RWPE1 (cell line): ENCODE measurements around the gene ATL2.

Experiments
- CTCF ChIA-PET: fragments of 350-600 bp; sonication (Branson Sonifier 250); formaldehyde crosslinking; extraction: SDS; loops from one replicate; lab custom pipeline; 2021; lab: Yijun Ruan, JAX
- POLR2A ChIA-PET: fragments of 400-600 bp; formaldehyde crosslinking; extraction: SDS; loops from one replicate; lab custom pipeline; 2020; ENCODE audit warnings: antibody characterized with exemption; ENCODE audit not compliant: low non-redundant PET; lab: Yijun Ruan, JAX
- DNase-seq: peaks from one replicate; pipeline ENCODE4 v3.0.0; 2012; ENCODE audit warnings: low spot score
- H3K27ac ChIP-seq: fragments of 450-650 bp; 2 replicates; pipeline ENCODE4 v1.5.1; 2017
- TF ChIP-seq, protein P1 (sequence below): fragments of 450-650 bp; conservative IDR thresholded peaks from 2 replicates; pipeline ENCODE4 v1.5.1; 2017; ENCODE audit warnings: low read depth, mild to moderate bottlenecking

ATL2 gene

GRCh38 chr2:38345323-38346038 is 31.6 kb downstream of the ATL2 start:
- TF ChIP-seq, protein P1, sequence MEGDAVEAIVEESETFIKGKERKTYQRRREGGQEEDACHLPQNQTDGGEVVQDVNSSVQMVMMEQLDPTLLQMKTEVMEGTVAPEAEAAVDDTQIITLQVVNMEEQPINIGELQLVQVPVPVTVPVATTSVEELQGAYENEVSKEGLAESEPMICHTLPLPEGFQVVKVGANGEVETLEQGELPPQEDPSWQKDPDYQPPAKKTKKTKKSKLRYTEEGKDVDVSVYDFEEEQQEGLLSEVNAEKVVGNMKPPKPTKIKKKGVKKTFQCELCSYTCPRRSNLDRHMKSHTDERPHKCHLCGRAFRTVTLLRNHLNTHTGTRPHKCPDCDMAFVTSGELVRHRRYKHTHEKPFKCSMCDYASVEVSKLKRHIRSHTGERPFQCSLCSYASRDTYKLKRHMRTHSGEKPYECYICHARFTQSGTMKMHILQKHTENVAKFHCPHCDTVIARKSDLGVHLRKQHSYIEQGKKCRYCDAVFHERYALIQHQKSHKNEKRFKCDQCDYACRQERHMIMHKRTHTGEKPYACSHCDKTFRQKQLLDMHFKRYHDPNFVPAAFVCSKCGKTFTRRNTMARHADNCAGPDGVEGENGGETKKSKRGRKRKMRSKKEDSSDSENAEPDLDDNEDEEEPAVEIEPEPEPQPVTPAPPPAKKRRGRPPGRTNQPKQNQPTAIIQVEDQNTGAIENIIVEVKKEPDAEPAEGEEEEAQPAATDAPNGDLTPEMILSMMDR, result no peak
- H3K27ac ChIP-seq, result no peak overlapping the region
- CTCF ChIA-PET, result no interaction called here
- DNase-seq, result no peak
- POLR2A ChIA-PET, result no interaction called here

- no peak for DNase-seq
- TF ChIP-seq, protein P1, result no peak
- CTCF ChIA-PET, result no interaction called here
- POLR2A ChIA-PET, result no interaction called here
- no peak overlapping the region for H3K27ac ChIP-seq
Observed at GRCh38 chr2:38344813-38345212, 32.3 kb downstream of the ATL2 start.

GRCh38 chr2:38343212-38343611 is 33.9 kb downstream of the ATL2 start:
- POLR2A ChIA-PET, result no interaction called here
- TF ChIP-seq, protein P1, result no peak

DNA sequence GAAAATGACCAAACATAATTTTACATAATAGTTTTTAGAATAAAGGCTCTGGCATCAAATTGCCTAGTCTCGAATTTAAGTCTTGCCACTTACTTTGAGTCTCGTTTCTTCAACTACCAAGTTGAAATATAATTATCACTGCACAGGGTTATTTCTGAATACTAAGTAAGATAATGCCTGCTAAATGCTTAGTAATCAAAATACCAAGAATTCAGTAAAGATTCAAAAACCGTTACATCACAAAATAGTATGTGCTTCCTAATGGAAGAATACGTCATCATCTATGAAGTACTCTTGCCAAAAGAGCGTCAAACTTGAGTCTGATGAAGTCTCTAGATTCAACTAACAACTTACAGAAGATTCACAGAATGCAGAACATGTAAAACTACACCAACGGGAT is 40.5 kb downstream of the ATL2 start:
- CTCF ChIA-PET, result no interaction called here
- TF ChIP-seq, protein P1, result no peak
- POLR2A ChIA-PET, result no interaction called here
- no peak overlapping the region for H3K27ac ChIP-seq
- no peak for DNase-seq

More at GRCh38 chr2:38343212-38343611, 33.9 kb downstream of the ATL2 start:
- no peak for DNase-seq
- no peak overlapping the region for H3K27ac ChIP-seq
- CTCF ChIA-PET, result interaction anchor here (0.6 to 1.0 kb wide), 4 partner anchors 165 to 940 kb away, joined by 3 to 5 read pairs (median 4); no protein-coding TSS in a partner anchor

DNA sequence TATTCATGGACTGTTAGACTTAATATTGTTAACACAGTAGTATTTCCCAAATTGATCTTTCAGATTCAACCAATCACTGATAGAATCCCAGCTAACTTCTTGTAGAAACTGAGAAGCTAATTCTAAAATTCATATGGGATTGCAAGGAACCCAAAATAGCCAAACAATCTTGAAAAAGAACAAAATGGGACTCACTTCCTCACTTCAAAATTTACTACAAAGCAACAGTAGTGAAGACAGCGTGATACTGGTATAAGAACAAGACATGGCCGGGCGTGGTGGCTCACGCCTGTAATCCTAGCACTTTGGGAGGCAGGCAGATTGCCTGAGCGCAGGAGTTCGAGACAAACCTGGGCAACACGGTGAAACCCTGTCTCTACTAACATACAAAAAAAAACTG is 46.3 kb downstream of the ATL2 start:
- ChIA-PET POLR2A (no interaction called here), CTCF (interaction anchor here (0.7 kb wide), 1 partner anchor 1226 kb away, joined by 5 read pairs; no protein-coding TSS in a partner anchor)
- DNase-seq, result no peak
- TF ChIP-seq, protein P1, result no peak
- H3K27ac ChIP-seq, result no peak overlapping the region

DNA sequence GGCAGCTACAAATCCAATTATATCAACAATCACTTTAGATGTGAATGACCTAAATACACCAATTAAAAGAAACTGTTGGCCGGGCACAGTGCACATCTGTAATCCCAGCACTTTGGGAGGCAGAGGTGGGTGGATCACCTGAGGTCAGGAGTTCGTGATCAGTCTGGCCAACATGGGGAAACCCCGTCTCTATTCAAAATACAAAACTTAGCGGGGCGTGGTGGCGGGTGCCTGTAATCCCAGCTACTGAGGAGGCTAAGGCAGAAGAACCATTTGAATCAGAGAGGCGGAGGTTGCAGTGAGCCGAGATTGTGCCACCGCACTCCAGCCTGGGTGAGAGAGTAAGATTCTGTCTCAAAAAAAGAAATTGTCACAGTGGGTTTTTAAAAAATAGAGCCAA is 49.5 kb downstream of the ATL2 start:
- POLR2A ChIA-PET, result no interaction called here
- H3K27ac ChIP-seq, result no peak overlapping the region
- TF ChIP-seq, protein P1, result no peak

More for the DNA sequence above, 49.5 kb downstream of the ATL2 start:
- no peak for DNase-seq
- CTCF ChIA-PET, result interaction anchor here (0.6 kb wide), 1 partner anchor 36 kb away, joined by 3 read pairs; no protein-coding TSS in a partner anchor
